OCI-LY3 (cell line): ENCODE data around the gene SCP2.

Source experiments
- H2AFZ ChIP-seq: fragments of 200-600, 300-600 bp; shearing (Covaris generic); 2 replicates; pipeline ENCODE4 v1.6.0; 2014; ENCODE audit warnings: antibody characterized with exemption, low read depth, low read length
- H3K27ac ChIP-seq: fragments of 200-600, 300-600 bp; sonication (generic); 2 replicates; pipeline ENCODE4 v1.5.1; 2014; ENCODE audit warnings: mild to moderate bottlenecking, low read length, moderate library complexity, mixed read lengths
- H3K27me3 ChIP-seq: fragments of 200-600, 300-600 bp; sonication (generic); 2 replicates; pipeline ENCODE4 v1.6.1; 2014; ENCODE audit warnings: low read depth, low read length, mixed read lengths
- H3K36me3 ChIP-seq: fragments of 200-600, 300-600 bp; sonication (generic); replicated peaks from 2 replicates; pipeline ENCODE3; 2014; ENCODE audit warnings: low read depth, low read length, mixed read lengths
- H3K4me1 ChIP-seq: fragments of 300-600, 200-600 bp; sonication (generic); 2 replicates; pipeline ENCODE4 v1.6.1; 2014; ENCODE audit warnings: low read length, mixed read lengths
- H3K4me2 ChIP-seq: fragments of 200-600, 300-600 bp; sonication (generic); 2 replicates; pipeline ENCODE4 v1.6.1; 2014; ENCODE audit warnings: low read length, mixed read lengths
- H3K4me3 ChIP-seq: fragments of 300-600, 200-600 bp; sonication (generic); 2 replicates; pipeline ENCODE4 v1.5.1; 2014; ENCODE audit warnings: antibody characterized with exemption, mild to moderate bottlenecking, low read length, moderate library complexity
- H3K79me2 ChIP-seq: fragments of 300-600, 200-600 bp; shearing (Covaris generic); 2 replicates; pipeline ENCODE4 v1.6.1; 2014; ENCODE audit warnings: mild to moderate bottlenecking, low read length, mixed read lengths
- H3K9ac ChIP-seq: fragments of 300-600, 200-600 bp; shearing (Covaris generic); 2 replicates; pipeline ENCODE4 v1.6.0; 2014; ENCODE audit warnings: mild to moderate bottlenecking, low read length, moderate library complexity
- H3K9me3 ChIP-seq: fragments of 200-600, 300-600 bp; shearing (Covaris generic); 2 replicates; pipeline ENCODE4 v1.6.1; 2014; ENCODE audit warnings: low read length, mixed read lengths; ENCODE audit not compliant: insufficient read depth
- H4K20me1 ChIP-seq: fragments of 200-600, 300-600 bp; sonication (generic); 2 replicates; pipeline ENCODE4 v1.6.1; 2016; ENCODE audit warnings: low read length, mixed read lengths; ENCODE audit not compliant: insufficient read depth
- CTCF ChIP-seq: fragments of 200-600, 300-600 bp; sonication (generic); IDR thresholded peaks from 2 replicates; pipeline ENCODE4 v1.5.1; 2014; ENCODE audit warnings: antibody characterized with exemption, low read length, low read depth
- EZH2phosphoT487 ChIP-seq: fragments of 200-600 bp; shearing (Covaris generic); IDR thresholded peaks from 2 replicates; pipeline ENCODE4 v1.6.1; 2018; ENCODE audit warnings: antibody characterized with exemption, mixed run types, low read depth

SCP2 gene

GRCh38 chr1:53091841-53092645 lies 165.0 kb downstream of the SCP2 start:
- no peaks in the 10 kb centered on the region for H4K20me1 ChIP-seq
- no peaks in the 10 kb centered on the region for H3K4me1 ChIP-seq
- H2AFZ ChIP-seq = no peak overlapping the region
- no peak overlapping the region for H3K9ac ChIP-seq
- H3K4me3 ChIP-seq = no peak overlapping the region
- H3K9me3 ChIP-seq = no peaks in the 10 kb centered on the region
- no peaks in the 10 kb centered on the region for H3K36me3 ChIP-seq
- no peak overlapping the region for H3K4me2 ChIP-seq
- H3K27me3 ChIP-seq = no peaks in the 10 kb centered on the region
- TF ChIP-seq EZH2phosphoT487 (no peak), CTCF (no peak)
- no peaks in the 10 kb centered on the region for H3K79me2 ChIP-seq
- no peak overlapping the region for H3K27ac ChIP-seq

GRCh38 chr1:53092659-53093450 lies 165.8 kb downstream of the SCP2 start:
- no peak for TF ChIP-seq EZH2phosphoT487
- no peak for TF ChIP-seq CTCF
- H4K20me1 ChIP-seq = no peaks in the 10 kb centered on the region
- H2AFZ ChIP-seq = no peak overlapping the region
- H3K79me2 ChIP-seq = no peaks in the 10 kb centered on the region
- H3K4me3 ChIP-seq = no peak overlapping the region
- no peak overlapping the region for H3K9ac ChIP-seq
- no peaks in the 10 kb centered on the region for H3K27me3 ChIP-seq
- H3K36me3 ChIP-seq = no peaks in the 10 kb centered on the region
- H3K9me3 ChIP-seq = no peaks in the 10 kb centered on the region
- no peak overlapping the region for H3K4me2 ChIP-seq
- H3K4me1 ChIP-seq = no peaks in the 10 kb centered on the region
- no peak overlapping the region for H3K27ac ChIP-seq

GRCh38 chr1:53093451-53093754 lies 166.3 kb downstream of the SCP2 start:
- Histone ChIP-seq H3K4me1 (no peaks in the 10 kb centered on the region), H3K9me3 (no peaks in the 10 kb centered on the region), H3K27ac (no peak overlapping the region), H3K79me2 (no peaks in the 10 kb centered on the region), H2AFZ (no peak overlapping the region), H3K4me2 (no peak overlapping the region), H4K20me1 (no peaks in the 10 kb centered on the region), H3K27me3 (no peaks in the 10 kb centered on the region), H3K9ac (no peak overlapping the region), H3K36me3 (no peaks in the 10 kb centered on the region), H3K4me3 (no peak overlapping the region)
- no peak for TF ChIP-seq CTCF
- no peak for TF ChIP-seq EZH2phosphoT487

GRCh38 chr1:53093778-53094532 lies 166.9 kb downstream of the SCP2 start:
- no peaks in the 10 kb centered on the region for H3K36me3 ChIP-seq
- no peaks in the 10 kb centered on the region for H4K20me1 ChIP-seq
- TF ChIP-seq EZH2phosphoT487 = no peak
- no peak for TF ChIP-seq CTCF
- no peak overlapping the region for H3K27ac ChIP-seq
- H2AFZ ChIP-seq = no peak overlapping the region
- no peaks in the 10 kb centered on the region for H3K79me2 ChIP-seq
- H3K4me2 ChIP-seq = no peak overlapping the region
- H3K27me3 ChIP-seq = no peaks in the 10 kb centered on the region
- H3K4me1 ChIP-seq = no peaks in the 10 kb centered on the region
- H3K9me3 ChIP-seq = no peaks in the 10 kb centered on the region
- no peak overlapping the region for H3K4me3 ChIP-seq
- H3K9ac ChIP-seq = no peak overlapping the region
